ENCODE measurements around the gene HPCA.
A peak's percentile ranks its signal among the peaks of the same experiment; 100 is the strongest.
"Not testable (repeated sequence)": the region's sequence is repeated elsewhere in the genome, so short reads cannot be mapped to it uniquely, and the experiment has no call there.

Gene HPCA

GRCh38 chr1:32899586-32900296 lies 13.4 kb downstream of the HPCA start:
- no peaks in the 10 kb centered on the region for H3K9me3 ChIP-seq (ENCODE audit: insufficient read depth, low read depth, low read length)
- H3K27me3 ChIP-seq (ENCODE audit: insufficient read depth, low read length): peaks cover 44% of the 10 kb centered on the region
- no peak overlapping the region for H3K9ac ChIP-seq (ENCODE audit: low read depth, low read length)
- no peaks in the 10 kb centered on the region for H3K36me3 ChIP-seq (ENCODE audit: insufficient read depth, low read length)
- WGBS: 91% methylated on average over 7 of the region's 7 CpGs
- no peak overlapping the region for H3K27ac ChIP-seq (ENCODE audit: low read depth, low read length)
- H3K4me1 ChIP-seq (ENCODE audit: insufficient read depth, low read length): no peaks in the 10 kb centered on the region
- H3K4me3 ChIP-seq (ENCODE audit: low read length): no peak overlapping the region

GRCh38 chr1:32900371-32900955 lies 14.2 kb downstream of the HPCA start:
- no peaks in the 10 kb centered on the region for H3K9me3 ChIP-seq (ENCODE audit: insufficient read depth, low read depth, low read length)
- H3K36me3 ChIP-seq (ENCODE audit: insufficient read depth, low read length): no peaks in the 10 kb centered on the region
- WGBS: 23% methylated on average over 22 of the region's 22 CpGs
- H3K4me3 ChIP-seq (ENCODE audit: low read length): peak overlapping the region; percentile 59
- no peaks in the 10 kb centered on the region for H3K4me1 ChIP-seq (ENCODE audit: insufficient read depth, low read length)
- H3K27me3 ChIP-seq (ENCODE audit: insufficient read depth, low read length): peaks cover 44% of the 10 kb centered on the region
- H3K9ac ChIP-seq (ENCODE audit: low read depth, low read length): peak overlapping the region; percentile 46; the same call in 1 of the 2 replicates
- no peak overlapping the region for H3K27ac ChIP-seq (ENCODE audit: low read depth, low read length)

GRCh38 chr1:32900956-32901822 lies 14.9 kb downstream of the HPCA start, which contains the start of gene TMEM54:
TSS of gene TMEM54 (minus strand) at chr1:32901389. CDS start at chr1:32901238, 151 bp downstream.
- Histone ChIP-seq H3K4me3 (ENCODE audit: low read length) (peak within 1 kb of the TSS; percentile 59), H3K27me3 (ENCODE audit: insufficient read depth, low read length) (peaks cover 44% of the 10 kb centered on the region), H3K36me3 (ENCODE audit: insufficient read depth, low read length) (no peaks in the 10 kb centered on the region), H3K9me3 (ENCODE audit: insufficient read depth, low read depth, low read length) (no peaks in the 10 kb centered on the region), H3K27ac (ENCODE audit: low read depth, low read length) (no peak within 1 kb of the TSS), H3K4me1 (ENCODE audit: insufficient read depth, low read length) (no peaks in the 10 kb centered on the region), H3K9ac (ENCODE audit: low read depth, low read length) (peak within 1 kb of the TSS; percentile 46; the same call in 1 of the 2 replicates)
- under 1% methylated on average over 92 of the region's 92 CpGs for WGBS

GRCh38 chr1:32901823-32902534 lies 15.7 kb downstream of the HPCA start:
- Histone ChIP-seq H3K4me3 (ENCODE audit: low read length) (peak overlapping the region; percentile 59), H3K27ac (ENCODE audit: low read depth, low read length) (no peak overlapping the region)
- WGBS: 48% methylated on average over 21 of the region's 24 CpGs

GRCh38 chr1:32902535-32902920 lies 16.2 kb downstream of the HPCA start:
- Histone ChIP-seq H3K4me3 (ENCODE audit: low read length) (no peak overlapping the region), H3K4me1 (ENCODE audit: insufficient read depth, low read length) (no peaks in the 10 kb centered on the region), H3K9me3 (ENCODE audit: insufficient read depth, low read depth, low read length) (no peaks in the 10 kb centered on the region), H3K27ac (ENCODE audit: low read depth, low read length) (no peak overlapping the region), H3K27me3 (ENCODE audit: insufficient read depth, low read length) (peaks cover 44% of the 10 kb centered on the region), H3K9ac (ENCODE audit: low read depth, low read length) (no peak overlapping the region), H3K36me3 (ENCODE audit: insufficient read depth, low read length) (no peaks in the 10 kb centered on the region)
- 75% methylated on average over 6 of the region's 6 CpGs for WGBS

More at GRCh38 chr1:32901823-32902534, 15.7 kb downstream of the HPCA start:
- Histone ChIP-seq H3K36me3 (ENCODE audit: insufficient read depth, low read length) (no peaks in the 10 kb centered on the region), H3K4me1 (ENCODE audit: insufficient read depth, low read length) (no peaks in the 10 kb centered on the region), H3K9ac (ENCODE audit: low read depth, low read length) (no peak overlapping the region), H3K27me3 (ENCODE audit: insufficient read depth, low read length) (peaks cover 44% of the 10 kb centered on the region), H3K9me3 (ENCODE audit: insufficient read depth, low read depth, low read length) (no peaks in the 10 kb centered on the region)

- Histone ChIP-seq H3K4me1 (ENCODE audit: insufficient read depth, low read length) (no peaks in the 10 kb centered on the region), H3K4me3 (ENCODE audit: low read length) (no peak overlapping the region), H3K9me3 (ENCODE audit: insufficient read depth, low read depth, low read length) (no peaks in the 10 kb centered on the region), H3K27ac (ENCODE audit: low read depth, low read length) (no peak overlapping the region), H3K36me3 (ENCODE audit: insufficient read depth, low read length) (no peaks in the 10 kb centered on the region), H3K27me3 (ENCODE audit: insufficient read depth, low read length) (peaks cover 39% of the 10 kb centered on the region), H3K9ac (ENCODE audit: low read depth, low read length) (no peak overlapping the region)
- 88% methylated on average over 3 of the region's 3 CpGs for WGBS
Measured at GRCh38 chr1:32903991-32904785, 17.9 kb downstream of the HPCA start.

- Histone ChIP-seq H3K36me3 (ENCODE audit: insufficient read depth, low read length) (no peaks in the 10 kb centered on the region), H3K4me3 (ENCODE audit: low read length) (no peak overlapping the region), H3K27me3 (ENCODE audit: insufficient read depth, low read length) (peaks cover 33% of the 10 kb centered on the region), H3K9me3 (ENCODE audit: insufficient read depth, low read depth, low read length) (no peaks in the 10 kb centered on the region), H3K4me1 (ENCODE audit: insufficient read depth, low read length) (no peaks in the 10 kb centered on the region), H3K9ac (ENCODE audit: low read depth, low read length) (no peak overlapping the region), H3K27ac (ENCODE audit: low read depth, low read length) (no peak overlapping the region)
- 85% methylated on average over 2 of the region's 2 CpGs for WGBS
Measured at GRCh38 chr1:32904797-32905196, 18.5 kb downstream of the HPCA start.

- H3K27ac ChIP-seq (ENCODE audit: low read depth, low read length); H3K36me3 ChIP-seq (ENCODE audit: insufficient read depth, low read length); H3K4me1 ChIP-seq (ENCODE audit: insufficient read depth, low read length); H3K9ac ChIP-seq (ENCODE audit: low read depth, low read length); H3K9me3 ChIP-seq (ENCODE audit: insufficient read depth, low read depth, low read length); H3K4me3 ChIP-seq (ENCODE audit: low read length): not testable (repeated sequence)
- WGBS: 82% methylated on average over 10 of the region's 10 CpGs
- H3K27me3 ChIP-seq (ENCODE audit: insufficient read depth, low read length): peaks cover 25% of the 10 kb centered on the region
Measured at GRCh38 chr1:32905588-32905987, 19.3 kb downstream of the HPCA start.

GRCh38 chr1:32906654-32907053 lies 20.4 kb downstream of the HPCA start:
- Histone ChIP-seq H3K4me1 (ENCODE audit: insufficient read depth, low read length) (no peaks in the 10 kb centered on the region), H3K4me3 (ENCODE audit: low read length) (no peak overlapping the region), H3K27me3 (ENCODE audit: insufficient read depth, low read length) (peaks cover 16% of the 10 kb centered on the region), H3K9ac (ENCODE audit: low read depth, low read length) (no peak overlapping the region), H3K27ac (ENCODE audit: low read depth, low read length) (no peak overlapping the region), H3K36me3 (ENCODE audit: insufficient read depth, low read length) (no peaks in the 10 kb centered on the region), H3K9me3 (ENCODE audit: insufficient read depth, low read depth, low read length) (no peaks in the 10 kb centered on the region)
- WGBS: 89% methylated on average over 7 of the region's 7 CpGs

GRCh38 chr1:32907435-32907834 lies 21.1 kb downstream of the HPCA start:
- Histone ChIP-seq H3K27me3 (ENCODE audit: insufficient read depth, low read length) (peaks cover 8% of the 10 kb centered on the region), H3K9me3 (ENCODE audit: insufficient read depth, low read depth, low read length) (no peaks in the 10 kb centered on the region), H3K36me3 (ENCODE audit: insufficient read depth, low read length) (no peaks in the 10 kb centered on the region), H3K9ac (ENCODE audit: low read depth, low read length) (no peak overlapping the region), H3K4me1 (ENCODE audit: insufficient read depth, low read length) (no peaks in the 10 kb centered on the region), H3K4me3 (ENCODE audit: low read length) (no peak overlapping the region), H3K27ac (ENCODE audit: low read depth, low read length) (no peak overlapping the region)
- WGBS: 64% methylated on average over 4 of the region's 4 CpGs
